HG02623 (cell line): ENCODE results near the gene ZNF692.
"Not testable (repeated sequence)": the region's sequence is repeated elsewhere in the genome, so short reads cannot be mapped to it uniquely, and the experiment has no call there.

Source experiments
- ATAC-seq: cut with Tn5 transposase; IDR thresholded peaks from one replicate; pipeline ENCODE4 v1.9.1; 2021; ENCODE audit warnings: moderate library complexity; ENCODE audit not compliant: unreplicated experiment

ZNF692 gene, protein sequence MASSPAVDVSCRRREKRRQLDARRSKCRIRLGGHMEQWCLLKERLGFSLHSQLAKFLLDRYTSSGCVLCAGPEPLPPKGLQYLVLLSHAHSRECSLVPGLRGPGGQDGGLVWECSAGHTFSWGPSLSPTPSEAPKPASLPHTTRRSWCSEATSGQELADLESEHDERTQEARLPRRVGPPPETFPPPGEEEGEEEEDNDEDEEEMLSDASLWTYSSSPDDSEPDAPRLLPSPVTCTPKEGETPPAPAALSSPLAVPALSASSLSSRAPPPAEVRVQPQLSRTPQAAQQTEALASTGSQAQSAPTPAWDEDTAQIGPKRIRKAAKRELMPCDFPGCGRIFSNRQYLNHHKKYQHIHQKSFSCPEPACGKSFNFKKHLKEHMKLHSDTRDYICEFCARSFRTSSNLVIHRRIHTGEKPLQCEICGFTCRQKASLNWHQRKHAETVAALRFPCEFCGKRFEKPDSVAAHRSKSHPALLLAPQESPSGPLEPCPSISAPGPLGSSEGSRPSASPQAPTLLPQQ

DNA sequence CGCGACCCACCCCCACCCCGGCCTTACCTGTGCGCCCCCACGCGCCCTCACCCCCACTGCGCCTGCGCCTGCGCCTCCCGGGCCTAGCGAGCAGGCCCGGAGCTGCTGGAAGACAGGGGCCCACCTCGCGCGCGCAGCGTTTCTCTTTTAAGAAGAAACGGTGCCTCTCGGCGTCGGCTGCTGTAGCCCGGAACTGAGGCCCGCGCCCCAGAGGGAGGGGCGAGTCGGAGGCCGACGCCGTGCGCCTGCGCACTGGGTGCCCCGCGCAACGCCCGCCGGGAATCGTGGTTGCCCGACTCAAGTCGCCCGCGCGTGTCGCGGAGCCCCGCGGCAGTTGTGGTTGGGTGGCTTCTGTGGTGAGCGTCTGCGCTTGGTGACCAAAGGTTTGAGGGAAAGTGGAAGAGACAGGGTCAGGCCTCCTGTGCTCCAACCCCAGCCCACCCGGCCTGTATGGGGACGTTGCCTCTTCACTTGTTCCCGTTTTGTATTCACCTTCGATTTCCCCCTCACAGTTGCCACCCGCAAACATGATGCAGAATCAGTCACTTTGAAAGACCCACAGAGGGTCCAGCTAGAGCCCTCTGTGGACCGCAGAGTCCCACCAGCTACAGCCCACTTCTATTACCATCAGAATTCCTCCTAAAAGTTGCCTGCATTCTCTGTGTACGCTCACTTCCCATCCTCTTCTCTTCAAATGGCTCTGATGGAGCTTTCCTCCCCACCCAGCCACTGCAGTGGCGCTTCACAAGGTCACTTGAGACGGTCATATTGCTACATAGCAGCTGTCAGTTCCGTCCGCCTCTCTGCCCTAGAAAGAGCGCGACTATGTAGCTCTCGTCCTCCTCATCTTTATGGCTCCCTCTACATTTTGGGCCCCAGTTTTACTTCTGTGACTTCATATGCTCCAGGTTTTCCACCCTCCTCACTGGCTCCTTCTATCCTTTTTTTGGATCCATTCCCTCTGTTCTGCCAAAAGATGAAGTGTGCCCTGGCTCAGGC, at the start of gene ZNF692:
ZNF692 (minus strand) TSS at position 195 of the 999 bp plus-strand sequence. CDS start 776 bp downstream, outside the sequence.
- ATAC-seq, result peak; percentile 76

GRCh38 chr1:248906753-248907661, 48.1 kb upstream of the ZNF692 start:
- ATAC-seq, result peak; percentile 15

DNA sequence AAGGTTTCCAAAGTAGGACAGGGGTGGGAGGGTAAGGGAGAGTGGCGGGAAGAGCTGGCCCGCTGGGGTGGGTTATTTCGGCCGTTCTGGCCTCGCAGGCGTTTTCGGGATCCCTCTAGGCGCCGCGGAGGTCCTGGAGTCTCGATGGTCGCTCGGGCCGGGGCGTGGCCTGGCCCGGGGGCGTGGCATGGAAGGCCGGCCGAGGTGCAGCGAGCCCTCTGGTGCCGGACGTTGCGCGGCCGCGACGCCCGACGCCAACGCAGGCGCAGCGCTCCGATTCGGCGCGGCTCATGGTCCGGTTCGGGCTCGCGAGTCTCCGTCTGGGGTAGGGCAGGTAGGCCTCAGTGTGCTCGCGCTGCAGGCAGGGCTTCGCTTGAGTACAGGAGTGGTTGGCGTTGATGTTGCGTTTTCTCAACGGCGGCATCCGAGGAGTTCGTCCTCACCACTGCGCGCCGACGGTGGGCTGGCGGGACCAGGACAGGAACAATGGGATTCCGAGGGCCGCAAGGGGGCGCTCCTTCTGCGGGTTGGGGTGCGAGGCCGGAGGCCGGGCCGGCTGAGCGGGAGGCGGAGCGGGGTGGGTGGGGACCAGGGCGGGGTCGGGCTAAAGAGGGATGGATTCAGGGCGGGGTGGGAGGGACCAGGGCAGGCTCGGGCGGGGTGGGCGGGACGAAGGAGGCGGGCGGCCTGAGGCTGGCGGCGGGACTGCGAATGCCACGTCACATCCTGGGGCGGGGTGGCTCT, 47.3 kb upstream of the ZNF692 start, which contains the start of gene PGBD2:
PGBD2 (plus strand) TSS at position 227 of the 744 bp plus-strand sequence. CDS start 7,628 bp downstream, outside the sequence.
- ATAC-seq, result peak; percentile 90

GRCh38 chr1:248905662-248906008, 46.8 kb upstream of the ZNF692 start:
- ATAC-seq, result no peak

DNA sequence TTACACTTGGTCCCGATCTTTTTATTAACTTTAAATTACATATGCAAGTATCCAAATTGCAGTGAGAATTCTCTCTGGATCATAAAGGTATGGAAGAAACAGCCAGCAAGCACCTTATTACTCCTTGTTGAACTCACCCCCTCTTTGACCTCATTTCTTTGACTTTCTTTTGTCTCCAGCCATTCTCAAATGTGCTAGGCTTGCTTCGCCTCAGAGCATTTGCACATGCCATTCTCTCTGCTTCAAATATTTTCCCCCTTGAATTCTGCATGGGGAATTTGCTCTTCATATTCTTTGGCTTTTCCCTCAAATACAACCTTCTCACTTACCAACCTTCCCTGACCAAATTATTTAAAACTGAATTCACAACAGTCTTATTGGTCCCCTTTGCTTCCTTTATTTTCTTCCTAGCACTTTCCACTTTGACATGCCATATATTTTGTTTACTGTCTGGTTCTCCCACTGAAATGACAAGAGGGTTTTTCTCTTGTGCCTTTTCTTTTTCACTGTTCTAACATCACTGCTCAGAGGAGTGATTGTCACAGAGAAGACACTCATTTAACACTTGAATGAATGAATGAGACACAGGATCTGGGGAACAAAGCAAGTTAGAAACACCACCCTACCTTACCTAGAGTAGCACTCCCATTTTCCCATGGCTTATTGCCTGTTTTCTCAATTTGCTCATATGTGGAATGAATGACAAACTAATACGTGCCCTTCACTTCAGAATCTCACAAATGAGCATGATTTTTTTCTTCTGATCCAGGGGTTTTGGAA, 45.7 kb upstream of the ZNF692 start:
- no peak for ATAC-seq

DNA sequence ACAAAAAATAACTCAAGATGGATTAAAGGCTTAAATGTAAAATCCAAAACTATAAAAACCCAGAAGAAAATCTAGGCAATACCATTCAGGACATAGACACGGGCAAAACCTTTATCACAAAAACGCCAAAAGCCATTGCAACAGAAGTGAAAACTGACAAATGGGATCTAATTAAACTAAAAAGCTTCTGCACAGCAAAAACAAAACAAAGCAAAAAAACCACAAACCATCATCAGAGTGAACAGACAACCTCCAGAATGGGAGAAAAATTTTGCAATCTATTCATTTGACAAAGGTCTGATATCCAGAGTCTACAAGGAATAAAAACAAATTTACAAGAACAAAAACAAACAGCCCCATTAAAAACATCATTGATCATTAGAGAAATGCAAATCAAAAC, 42.7 kb upstream of the ZNF692 start:
- ATAC-seq, result no peak

DNA sequence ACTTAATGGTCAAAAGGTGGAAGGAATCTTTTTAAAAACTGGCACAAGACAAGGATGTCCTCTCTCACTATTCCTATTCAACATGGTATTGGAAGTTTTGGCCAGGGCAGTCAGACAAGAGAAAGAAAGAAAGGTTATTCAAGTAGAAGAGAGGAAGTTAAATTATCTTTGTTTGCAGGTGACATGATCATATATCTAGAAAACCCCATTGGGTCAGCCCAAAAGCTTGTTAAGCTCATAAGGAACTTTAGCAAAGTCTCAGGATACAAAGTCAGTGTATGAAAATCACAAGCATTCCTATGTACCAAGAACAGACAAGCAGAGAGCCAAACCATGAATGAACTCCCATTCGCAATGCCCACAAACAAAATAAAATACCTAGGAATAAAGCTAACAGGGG, 41.8 kb upstream of the ZNF692 start:
- ATAC-seq, result no peak

DNA sequence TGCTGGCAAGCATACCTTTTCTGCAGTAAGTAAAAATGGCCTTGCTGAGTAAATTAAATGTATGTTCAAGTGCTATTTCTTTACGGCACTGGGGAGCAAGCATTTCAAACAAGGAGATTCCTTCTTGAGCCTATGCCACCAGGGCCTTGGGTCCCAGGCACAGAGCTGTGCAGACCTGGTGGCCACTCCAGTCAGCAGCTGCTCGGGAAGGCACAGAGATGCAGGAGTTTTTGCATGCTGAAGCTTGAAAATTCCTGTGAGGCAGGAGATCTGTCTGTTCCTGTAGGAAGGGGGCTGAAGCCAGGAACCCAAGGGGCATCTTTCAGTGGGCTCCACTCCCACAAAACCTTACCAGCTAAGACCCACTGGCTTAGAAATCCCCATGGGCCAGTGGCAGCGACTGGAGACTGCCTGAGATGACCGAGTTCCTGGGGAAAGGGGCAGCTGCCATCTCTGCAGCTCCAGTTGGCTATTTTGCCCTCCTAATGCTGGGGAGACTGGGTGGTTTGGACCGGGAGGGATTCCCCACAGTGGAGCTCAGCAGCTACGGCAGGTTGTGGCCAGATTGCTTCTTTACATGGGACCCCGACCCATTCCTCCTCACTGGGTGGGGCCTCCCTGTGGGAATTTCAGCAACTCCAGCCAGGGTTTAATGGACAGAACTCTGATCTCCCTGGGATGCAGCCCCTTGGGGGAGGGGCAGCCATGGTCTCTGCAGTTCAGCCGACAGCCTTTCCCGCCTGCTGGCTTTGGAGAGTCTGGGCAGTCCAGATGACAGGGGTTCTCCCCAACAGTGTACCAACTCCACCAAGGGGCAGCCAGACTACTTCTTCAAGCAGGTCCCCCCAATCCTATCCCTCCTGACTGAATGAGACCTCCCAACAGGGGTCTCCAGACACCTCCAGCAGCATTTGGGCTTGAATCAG, 38.8 kb upstream of the ZNF692 start:
- no peak for ATAC-seq

GRCh38 chr1:248894837-248895236, 36.0 kb upstream of the ZNF692 start:
- ATAC-seq, result no peak

DNA sequence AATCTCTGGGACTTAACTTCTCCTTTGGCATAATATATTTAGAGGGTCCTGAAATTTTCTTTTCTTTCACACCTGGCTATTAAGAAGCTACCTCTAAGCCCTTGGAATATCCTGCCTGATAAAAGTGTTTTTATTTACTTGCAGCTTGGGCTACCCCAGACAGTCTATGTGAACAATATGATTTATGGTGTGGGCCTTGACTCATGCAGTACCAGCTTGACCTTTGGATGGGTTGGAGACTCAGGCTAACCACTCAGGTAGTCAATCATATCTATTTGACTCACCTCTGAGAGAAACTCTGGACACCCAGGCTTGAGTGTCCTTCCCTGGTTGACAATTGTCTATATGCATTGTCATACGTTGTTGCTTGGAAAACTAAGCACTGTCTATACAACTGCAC, 33.7 kb upstream of the ZNF692 start:
- no peak for ATAC-seq

GRCh38 chr1:248891758-248892157, 32.9 kb upstream of the ZNF692 start:
- ATAC-seq, result no peak

DNA sequence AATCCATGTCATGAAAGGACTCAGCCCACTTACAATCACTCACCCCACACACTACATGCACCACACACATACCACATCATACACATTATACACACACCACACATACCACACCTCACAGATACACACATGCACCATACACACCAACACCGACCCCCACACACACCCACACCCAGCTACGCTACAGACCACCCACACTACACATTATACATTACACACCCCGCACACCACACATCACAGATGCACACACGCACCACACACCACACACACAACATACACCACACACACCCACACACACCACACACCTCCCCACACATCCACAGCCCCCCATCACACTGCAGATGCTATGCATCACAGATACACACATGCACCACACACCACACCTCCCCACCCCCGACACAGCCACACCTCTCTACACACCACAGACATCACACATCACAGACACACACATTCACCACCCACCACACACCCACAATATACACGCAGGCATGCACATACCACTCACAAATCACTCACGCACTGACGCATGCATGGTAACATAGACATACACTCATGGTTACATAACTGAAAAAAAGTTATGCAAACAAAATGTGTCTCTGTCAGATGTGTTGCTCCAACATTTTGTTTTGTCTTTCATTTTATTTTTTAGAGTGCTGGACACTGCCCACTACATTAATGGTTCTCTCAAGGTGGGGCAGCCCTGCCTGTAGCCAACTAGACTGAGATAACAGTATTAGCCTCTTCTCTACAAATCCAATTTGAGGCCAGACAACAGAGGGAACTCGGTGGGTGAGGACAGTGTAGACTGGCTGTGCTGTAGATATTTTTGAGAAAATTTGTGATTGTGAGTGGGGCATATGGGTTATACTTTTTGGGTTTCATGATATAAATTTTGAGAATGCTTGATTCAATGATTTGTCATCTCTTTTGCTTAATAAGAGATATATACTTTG, 31.9 kb upstream of the ZNF692 start:
- no peak for ATAC-seq

GRCh38 chr1:248889914-248890243, 31.0 kb upstream of the ZNF692 start:
- not testable (repeated sequence) for ATAC-seq

DNA sequence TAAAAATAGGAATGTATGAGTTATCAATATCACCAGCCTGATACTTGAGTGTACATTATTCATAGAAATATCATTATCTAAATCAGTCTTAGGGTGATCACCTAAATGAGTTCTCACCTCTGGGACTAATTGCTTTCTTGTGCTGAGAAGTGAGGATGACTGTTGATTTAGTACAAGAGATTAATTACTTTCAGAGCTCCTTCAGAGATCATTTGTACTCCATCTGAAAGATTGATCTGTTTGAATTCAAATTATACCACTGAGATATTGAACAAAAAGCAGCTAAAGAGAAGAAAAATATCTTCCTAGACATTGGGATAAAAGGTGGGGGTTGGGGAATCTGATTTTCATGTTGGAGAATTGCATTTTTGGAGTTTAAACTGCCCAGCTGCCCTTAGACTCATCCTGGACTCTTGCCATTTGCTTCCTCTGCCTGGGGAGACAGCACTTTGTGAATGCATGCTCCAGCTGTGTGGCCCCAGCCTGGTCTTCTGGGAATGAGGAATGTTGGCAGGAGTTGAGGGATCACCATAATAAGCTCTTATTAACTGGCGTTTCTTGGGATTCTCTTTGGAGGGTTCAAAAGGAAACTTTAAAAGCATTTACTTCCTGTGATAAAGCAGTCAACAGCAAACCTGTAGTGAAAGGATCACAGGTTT, 27.5 kb upstream of the ZNF692 start:
- ATAC-seq, result no peak

- no peak for ATAC-seq
Measured at GRCh38 chr1:248885646-248886045, 26.8 kb upstream of the ZNF692 start.

GRCh38 chr1:248884632-248885295, 25.9 kb upstream of the ZNF692 start:
- ATAC-seq, result no peak
